Inflammatory macrophage treated with lipopolysaccharide for 1 hour (primary cell): Measurements from ENCODE around the gene ZBTB32.

Experiments
- DNase-seq, 2 donors: peaks; one replicate each; pipeline ENCODE4 v3.0.0-alpha.2; 2020 to 2022

Gene ZBTB32

DNA sequence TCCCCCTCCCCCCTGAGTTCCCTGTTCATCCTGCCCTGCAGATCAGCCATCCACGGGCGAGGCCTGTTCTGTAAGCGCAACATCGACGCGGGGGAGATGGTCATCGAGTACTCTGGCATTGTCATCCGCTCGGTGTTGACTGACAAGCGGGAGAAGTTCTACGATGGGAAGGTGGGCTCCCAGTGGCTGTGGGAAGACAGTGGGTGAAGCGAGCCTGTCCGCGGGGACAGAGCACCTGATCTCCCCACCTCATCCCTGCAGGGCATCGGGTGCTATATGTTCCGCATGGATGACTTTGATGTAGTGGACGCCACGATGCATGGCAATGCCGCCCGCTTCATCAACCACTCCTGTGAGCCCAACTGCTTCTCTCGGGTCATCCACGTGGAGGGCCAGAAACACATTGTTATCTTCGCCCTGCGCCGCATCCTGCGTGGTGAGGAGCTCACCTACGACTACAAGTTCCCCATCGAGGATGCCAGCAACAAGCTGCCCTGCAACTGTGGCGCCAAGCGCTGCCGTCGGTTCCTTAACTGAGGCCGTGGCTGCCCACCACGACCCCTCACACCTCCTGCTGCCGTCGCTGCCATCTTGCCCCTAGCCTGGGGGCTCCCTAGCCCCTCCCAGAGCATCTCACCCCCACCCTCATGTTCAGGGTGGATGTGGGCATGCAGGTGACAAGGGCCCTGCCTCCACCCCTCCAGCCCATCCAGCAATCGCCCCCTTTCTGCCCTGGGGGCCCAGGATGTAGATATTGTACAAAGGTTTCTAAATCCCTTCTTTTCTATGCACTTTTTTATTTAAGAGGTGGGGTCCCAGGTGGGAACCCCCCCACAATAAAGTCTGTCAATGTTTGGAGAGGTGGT, 33.9 kb downstream of the ZBTB32 start:
- DNase-seq, result no peak

DNA sequence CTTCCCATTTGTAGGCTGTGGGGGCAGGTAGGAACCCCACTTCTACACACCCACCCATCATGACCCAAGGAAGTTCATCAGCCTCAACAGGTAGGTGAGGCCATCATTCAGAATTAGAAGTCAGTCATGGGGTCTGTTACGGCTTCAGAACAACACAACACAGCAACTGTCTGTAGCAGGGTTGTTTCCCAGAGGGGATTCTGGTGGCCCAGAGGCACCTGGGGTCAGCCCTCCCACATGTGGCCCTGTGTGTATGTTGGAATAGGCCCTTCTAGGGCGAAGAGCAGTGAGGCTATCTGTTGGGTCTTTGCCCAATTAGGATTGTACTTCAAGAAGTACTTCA, 34.5 kb downstream of the ZBTB32 start:
- DNase-seq, result no peak

DNA sequence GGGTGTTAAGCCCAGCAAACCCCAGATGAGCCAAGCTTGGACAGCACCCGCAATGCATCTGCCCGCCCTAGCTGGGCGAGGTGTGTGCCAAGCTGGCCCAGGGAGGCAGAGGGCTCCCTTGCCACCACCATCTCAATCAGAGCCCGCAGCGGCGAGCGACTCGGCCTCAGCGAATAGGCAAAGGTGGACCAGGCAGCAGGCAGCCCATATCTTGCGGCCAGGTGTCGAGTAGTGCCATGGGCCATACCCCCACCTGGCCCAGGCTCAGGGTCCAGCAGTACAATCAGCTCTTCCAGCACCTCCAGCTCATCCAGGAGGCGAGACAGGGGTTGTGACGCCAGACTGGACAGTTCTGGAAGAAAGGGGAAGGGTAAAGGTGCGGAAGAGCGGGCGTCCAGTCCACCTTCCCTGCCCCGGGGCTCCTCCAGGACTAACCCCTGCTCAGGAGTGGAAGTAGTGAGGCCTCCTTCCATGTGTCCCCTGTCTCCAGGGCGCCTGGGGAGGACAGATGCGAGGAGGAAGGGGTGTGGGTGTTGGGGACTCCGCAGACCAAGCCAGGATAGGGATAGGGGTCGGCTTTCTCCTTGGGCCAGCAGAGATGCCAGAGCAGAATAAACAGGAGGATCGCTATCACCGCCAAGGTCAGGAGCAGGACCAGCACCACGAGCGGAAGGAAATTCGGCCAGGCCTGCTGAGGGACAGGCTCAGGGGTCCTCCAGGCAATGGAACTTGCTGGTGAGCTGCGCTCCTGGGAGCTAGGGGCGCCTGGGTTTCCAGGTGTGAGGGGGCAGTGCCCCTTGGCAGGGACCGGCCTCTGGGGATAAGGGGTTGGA, 35.1 kb downstream of the ZBTB32 start:
- no peak for DNase-seq

DNA sequence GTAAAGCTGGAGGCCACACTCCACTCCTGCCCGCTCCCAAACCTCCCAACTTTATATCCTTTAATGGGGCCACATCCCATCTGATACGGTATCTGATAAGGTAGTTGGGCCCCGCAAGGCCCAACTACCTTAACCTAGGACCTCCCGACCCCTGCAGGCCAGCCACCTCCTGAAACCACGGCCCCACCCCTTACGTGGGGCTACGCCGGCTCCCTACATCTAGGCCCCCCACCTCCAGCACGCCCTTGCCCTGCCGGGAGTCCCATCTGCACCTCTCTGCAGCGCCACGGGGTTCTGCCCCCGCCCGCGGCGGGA, 35.7 kb downstream of the ZBTB32 start:
- DNase-seq, result no peak

DNA sequence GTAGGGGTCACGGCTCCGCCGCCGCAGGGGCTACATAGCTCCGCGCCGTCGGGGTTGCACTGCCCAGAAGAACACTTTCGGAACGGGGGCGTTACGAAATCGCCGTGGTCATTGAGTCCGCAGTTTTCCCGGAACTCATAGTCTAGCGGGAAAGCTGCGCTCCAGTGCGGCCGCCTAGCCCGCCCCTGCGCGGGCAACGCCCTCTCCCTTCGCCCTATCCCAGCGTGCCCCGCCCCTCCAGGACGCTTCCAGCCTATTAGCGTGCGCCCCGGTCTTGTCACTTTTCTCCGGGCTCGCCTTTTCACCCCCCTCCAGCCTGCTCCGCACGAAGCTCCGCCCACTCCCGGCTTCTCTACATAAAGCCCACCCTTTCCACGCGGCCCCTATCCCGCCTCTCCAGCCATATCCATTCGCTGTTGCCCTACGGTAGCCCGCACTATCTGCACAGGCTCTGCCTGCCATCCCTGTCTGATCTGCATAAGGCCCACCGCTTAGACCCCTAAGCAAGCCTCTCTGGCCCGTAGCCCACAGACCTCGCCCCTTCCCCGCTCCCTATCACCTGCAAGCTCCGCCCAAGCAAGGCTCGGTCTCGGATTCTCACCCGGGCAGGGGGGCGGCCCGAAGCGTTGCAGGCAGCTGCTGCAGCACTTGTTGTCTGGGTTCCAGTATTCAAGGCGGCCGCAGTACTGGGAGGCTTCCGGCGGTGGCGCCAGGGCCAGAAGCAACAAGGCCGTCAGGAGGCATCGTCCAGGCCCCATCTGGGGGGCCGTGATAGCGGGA, 36.3 kb downstream of the ZBTB32 start:
- DNase-seq, result peak; percentile 95 to 97

DNA sequence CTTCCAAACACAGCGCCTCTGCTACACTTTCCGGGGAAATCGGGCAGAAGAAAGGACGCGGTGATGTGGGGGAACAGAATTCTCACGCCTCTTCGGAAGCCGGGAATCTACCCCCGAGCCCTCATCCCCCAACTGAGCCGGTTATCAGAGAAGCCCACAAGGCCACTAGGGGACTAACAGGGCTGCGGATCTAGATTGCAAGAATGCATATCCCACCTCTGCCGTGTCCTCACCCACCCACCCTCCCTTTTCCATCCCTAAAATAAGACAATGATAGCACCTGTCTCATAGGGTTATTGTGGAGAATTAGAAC, 36.8 kb downstream of the ZBTB32 start:
- DNase-seq, result no peak

DNA sequence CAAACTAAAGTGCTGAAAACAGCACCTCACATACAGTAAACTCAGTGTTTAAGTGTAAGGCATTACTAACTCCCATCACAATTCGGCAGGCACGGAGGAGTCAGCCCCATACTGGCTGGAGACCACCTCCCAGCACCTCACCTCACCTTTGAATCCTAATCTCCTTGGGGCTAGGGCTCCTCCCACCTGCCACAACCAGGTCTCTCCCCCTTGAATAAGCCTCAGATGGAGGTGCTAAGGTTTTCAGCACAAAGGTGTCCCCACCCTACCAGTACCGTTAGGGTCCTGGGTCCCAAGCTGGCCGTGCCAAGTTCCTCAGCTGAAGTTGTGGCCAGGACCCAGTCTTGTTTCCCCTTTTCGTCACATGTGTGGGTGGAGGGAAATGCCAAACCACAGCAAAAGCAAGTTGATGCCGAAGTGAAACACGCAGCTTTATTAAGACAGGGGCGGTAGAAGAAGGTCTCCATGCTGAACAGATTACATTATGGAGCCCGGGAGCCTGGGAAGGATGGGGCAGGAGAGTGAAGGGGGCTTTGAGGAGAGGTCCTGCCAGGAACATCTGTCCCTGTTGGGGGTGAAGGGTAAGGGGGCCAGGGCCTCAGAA, 37.9 kb downstream of the ZBTB32 start, which contains the start of gene IGFLR1:
TSS of gene IGFLR1 (minus strand) at position 332 of the 604 bp plus-strand sequence. CDS start 1,272 bp downstream, outside the sequence.
- DNase-seq, result peak; percentile 89 to 91

DNA sequence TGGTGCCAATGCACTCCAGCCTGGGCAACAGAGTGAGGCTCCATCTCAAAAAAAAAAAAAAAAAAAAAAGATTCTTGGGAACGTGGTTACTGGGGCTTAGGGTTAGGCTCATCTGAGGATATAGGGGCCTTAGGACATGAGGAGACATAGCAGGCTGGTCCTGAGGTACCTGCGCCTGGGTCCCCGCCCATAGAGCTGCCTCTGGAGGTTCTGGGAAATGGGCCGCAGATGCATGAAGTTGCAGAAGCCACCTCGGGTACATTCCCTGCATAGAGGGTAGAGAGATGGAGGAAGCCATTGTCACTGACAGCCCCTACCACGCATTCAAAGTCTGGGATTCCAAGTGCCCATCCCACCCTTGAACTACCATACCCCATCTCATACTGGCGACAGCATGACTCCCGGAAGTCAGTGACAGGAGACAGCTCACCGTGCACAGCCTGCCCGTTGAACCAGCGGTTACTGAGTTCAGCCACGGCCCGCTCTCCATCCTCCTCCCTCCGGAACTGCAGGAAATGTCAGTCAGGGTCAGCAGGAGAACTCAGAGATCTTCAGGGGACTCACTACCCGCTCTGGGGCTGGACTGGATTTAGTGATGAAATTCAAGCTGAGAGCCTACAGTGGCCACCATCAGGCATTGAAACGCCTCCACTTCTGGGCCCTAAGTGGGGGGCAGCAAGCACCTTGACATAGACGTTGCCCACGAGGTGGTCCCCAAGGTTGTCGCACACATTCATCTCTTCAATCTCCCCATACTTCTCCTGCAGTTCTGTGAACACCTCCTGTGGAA, 39.5 kb downstream of the ZBTB32 start:
- DNase-seq, result no peak

DNA sequence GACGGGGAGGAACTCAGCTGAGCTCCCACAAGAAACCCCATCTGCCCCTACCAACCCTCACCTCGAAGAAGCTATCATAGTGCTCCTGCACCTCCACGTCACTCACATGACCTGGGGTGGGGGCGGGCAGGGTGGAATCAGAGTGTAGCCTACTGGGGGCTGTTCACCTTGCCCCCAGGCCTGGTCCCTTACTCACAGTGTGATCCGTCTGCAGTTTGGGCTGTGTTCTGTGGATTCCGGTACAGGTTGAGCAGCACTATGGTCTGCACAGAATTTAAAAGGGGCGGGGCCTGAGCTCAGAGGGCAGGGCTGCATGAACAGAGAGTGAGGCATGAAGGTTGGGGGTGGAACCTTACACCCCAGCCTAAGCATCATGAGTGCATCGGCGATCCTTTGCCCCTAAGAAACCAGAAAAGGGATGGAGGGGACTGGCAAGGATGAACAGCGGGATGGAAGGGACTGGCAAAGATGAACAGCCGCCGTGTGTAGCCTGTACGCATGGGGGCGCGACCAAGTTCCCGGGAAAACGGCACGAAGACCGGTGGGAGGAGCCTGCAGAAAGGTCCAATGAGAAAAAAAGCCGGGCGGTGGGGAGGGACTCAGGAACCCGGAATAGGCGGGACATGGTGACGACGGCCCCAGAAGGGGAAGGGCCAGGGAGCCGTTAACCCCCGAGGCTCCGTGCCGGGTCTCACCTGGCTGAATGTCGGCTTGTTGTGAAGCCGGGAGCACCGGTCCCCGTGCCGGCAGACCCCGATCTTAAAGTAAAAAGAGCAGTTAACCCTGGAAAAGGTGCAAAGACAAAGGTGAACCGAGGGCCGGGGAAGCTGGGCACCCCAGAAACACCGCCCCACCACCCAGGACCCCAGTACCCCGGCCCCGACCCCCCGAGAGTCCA, 40.3 kb downstream of the ZBTB32 start:
- peak; percentile 95 to 98 for DNase-seq

DNA sequence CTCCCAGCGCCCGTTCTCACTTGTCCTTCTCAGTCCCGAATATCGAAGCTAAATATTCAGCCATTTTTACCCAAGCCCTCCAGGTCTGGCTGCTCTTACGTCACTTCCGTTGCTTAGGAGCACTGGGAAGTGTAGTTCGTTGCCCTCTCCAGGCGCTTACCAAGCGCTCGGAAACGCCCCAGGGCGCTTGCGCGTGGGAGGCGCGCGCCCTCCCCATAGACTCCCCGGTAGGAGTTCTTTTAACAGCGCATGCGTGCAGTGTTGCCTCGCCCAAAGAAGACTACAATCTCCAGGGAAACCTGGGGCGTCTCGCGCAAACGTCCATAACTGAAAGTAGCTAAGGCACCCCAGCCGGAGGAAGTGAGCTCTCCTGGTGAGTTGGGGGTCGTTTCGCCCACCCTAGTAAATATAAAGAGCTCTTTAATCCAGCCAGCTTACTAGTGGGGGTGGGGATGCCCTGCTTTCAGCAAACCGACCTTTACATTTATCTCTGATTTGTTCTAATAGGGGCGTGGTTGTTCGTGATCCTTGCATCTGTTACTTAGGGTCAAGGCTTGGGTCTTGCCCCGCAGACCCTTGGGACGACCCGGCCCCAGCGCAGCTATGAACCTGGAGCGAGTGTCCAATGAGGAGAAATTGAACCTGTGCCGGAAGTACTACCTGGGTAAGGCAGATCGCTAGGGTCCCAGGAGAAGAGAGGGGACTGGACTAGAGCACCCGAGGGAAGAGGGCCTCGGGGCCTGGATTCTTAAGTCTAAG, 41.1 kb downstream of the ZBTB32 start, which contains the start of the genes PSENEN and U2AF1L4:
TSS of gene PSENEN (plus strand) at position 324 of the 759 bp plus-strand sequence. CDS start at position 604, 280 bp downstream.
TSS of gene U2AF1L4 (minus strand) at position 91 of the 759 bp plus-strand sequence. CDS start at position 64, 27 bp downstream.
- peak; percentile 99 for DNase-seq

DNA sequence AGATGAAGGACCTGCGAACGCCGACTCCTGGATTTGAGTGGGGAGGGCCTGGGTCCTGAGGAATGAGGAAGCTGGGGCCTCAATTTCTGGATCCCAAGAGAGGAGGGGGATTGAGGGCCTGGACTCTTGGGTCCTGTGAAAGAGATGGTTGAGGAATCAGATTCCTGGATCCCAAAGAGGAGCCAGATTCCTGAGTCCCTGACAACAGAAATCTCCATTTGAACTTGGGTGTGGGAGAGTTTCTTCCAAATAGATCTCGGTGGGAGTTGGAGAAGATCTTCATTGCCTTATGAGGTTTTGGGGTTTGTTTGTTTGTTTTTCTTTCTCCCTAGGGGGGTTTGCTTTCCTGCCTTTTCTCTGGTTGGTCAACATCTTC, 41.7 kb downstream of the ZBTB32 start:
- DNase-seq, result no peak

DNA sequence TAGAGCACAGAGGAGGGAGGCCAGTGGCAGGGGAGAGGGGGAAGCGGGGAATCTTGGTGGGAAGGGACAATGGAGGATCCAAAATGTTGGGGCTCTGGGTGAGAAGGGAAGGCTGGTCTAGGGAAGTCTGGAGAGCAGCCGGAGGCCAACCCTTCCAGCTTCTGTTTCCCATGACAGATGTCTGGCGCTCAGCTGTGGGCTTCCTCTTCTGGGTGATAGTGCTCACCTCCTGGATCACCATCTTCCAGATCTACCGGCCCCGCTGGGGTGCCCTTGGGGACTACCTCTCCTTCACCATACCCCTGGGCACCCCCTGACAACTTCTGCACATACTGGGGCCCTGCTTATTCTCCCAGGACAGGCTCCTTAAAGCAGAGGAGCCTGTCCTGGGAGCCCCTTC, 42.2 kb downstream of the ZBTB32 start:
- DNase-seq, result no peak

DNA sequence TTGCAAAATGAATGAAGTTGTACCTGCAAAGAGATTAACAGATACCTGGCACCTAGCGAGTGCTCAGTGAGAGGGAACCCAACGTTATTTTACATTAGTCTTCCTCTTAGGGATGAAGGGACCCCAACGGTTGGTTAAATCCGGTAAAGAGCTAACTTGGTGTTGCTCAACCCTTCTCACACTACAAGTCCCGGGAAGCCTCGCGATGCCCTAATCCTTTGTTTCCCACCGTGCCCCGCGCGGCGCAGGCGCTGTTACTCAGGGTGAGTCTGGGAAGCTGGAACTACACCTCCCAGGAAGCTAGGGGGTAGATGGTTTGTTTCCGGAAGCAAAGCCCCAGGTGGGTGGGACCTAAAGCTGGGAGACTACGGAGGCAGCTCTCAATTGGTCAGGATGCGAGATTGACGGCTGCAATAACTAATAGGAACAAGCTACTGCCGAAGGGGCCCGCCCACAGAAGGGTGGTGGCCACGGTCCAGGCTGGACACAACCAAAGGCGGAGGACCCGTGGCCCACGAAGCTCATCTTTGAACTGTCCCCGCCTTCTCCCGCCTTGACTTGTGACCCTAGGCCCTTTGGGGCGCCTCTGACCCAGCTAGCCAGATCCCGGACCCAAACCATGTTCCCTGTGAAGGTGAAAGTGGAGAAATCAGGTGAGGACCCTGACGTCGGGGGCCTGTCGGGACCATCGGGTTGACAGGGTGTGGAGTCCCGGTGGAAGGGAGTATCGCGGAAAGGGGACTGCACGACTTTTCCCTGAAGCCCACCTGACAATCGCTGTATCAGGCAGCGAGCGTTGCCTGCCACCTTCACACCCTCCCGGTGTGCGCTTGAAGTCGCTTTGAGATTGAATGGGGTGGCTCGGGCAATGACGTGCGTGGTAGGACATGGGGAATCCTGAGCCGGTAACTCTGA, 44.0 kb downstream of the ZBTB32 start, which contains the start of gene LIN37:
TSS of gene LIN37 (plus strand) at position 471 of the 915 bp plus-strand sequence. CDS start at position 620, 149 bp downstream.
- DNase-seq, result peak; percentile 99 to 100

DNA sequence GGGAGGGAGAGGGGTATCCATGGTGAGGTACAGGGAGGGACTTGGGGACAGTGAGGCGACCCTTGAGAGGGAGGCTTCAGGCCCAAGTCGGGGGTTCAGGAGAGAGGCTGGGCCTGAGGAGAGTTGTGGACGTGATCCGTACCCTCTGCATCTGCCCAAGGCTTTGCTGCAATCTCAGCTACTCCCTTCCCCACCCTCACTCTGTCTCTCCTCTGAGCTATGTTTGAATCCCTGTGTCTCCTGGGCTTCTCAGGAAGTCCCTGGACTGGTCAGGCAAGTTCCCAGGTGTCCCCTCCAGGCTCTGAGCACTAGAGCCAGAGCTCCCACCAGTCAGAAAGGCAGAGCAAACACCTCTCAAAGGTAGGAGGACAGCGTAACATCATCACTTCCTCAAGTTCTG, 45.8 kb downstream of the ZBTB32 start:
- no peak for DNase-seq

DNA sequence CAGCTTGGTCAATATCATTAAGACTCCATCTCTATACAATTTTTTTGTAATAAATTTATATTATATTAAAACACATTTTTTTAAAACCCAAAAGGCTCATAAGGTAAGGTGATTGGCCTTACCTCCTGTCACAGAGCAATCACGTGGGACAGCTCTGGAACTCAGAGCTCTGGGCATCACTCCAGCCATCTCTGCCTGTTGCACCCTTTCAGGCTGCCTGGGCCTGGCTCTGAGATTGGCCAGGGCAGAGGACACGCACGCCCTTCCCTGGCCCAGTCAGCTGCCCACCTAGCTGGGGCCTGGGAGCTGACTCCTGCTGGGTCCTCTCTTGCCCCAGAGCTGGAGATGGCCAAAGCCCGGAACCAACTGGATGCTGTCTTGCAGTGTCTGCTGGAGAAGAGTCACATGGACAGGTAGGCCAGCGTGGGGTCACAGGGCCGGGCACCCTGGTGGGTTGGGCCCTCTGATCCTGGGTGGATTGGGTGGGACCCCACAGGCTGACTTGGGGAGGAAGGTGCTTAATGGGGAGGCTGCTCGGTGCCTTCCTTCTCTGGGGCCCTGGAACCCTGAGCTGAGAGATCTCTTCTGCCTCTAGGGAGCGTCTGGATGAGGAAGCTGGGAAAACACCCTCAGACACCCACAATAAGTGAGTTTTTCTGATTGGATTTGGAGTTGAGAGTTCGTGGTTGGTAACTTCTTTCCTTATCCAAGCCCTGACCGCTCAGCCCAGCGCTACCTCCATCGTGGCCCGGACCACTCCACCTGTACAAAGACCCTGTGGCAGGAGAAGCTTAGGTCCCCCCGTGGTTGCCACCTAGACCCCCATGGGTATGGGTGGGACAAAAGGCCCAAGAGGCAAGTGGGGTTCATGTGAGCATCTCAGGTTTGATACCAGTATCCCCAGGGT, 47.7 kb downstream of the ZBTB32 start:
- peak; percentile 25 to 44 for DNase-seq

DNA sequence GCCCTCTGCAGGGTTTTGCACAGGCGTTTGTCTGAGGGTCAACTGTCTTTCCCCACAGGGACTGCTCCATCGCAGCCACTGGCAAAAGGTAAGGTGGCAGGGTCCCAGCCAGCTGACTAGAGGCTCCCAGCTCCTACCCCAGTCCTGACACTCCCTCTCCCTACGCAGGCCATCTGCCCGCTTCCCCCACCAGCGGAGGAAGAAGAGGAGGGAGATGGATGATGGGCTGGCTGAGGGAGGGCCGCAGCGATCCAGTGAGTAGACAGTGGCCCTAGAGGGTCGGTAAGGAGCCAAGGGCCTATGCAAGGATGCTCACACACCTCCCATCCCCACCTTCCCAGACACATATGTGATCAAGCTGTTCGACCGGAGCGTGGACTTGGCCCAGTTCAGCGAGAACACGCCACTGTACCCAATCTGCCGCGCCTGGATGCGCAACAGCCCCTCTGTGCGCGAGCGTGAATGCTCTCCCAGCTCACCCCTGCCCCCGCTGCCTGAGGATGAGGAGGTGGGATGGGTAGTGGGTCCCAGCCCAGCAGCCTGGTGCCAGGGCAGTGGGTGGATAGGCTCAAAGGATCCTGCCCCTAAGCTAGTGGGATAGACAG, 48.5 kb downstream of the ZBTB32 start:
- no peak for DNase-seq
